ENCODE measurements around the gene RCOR2.

The RCOR2 gene

GRCh38 chr11:63920126-63920938 lies 3.4 kb upstream of the RCOR2 start:
- Histone ChIP-seq H3K4me3 (no peak overlapping the region), H3K9ac (peak overlapping the region in 7 of 11 experiments; percentile 79 to 92 (median 86); a peak in 11 of 22 replicates), H3K27ac (peak overlapping the region in 8 of 11 experiments; percentile 70 to 89 (median 86); a peak in 14 of 22 replicates), H4K20me1 (peaks cover 0 to 6% (median under 1%) of the 10 kb centered on the region in 11 experiments; a peak in 11 of 22 replicates), H3K36me3 (no peaks in the 10 kb centered on the region), H3K4me1 (peaks cover 32 to 51% (median 45%) of the 10 kb centered on the region in 10 experiments), H3K4me2 (peak overlapping the region in 9 of 11 experiments; percentile 91 to 100 (median 99); a peak in 18 of 22 replicates), H3K9me3 (replicated peaks in 1 of 11) (no peaks in the 10 kb centered on the region), H3K27me3 (no peaks in the 10 kb centered on the region)
- no peak for TF ChIP-seq Cebpa-rat (IDR thresholded peaks at IDR 0.05)

- peak overlapping the region in 9 of 11 experiments; percentile 45 to 92 (median 86); a peak in 17 of 22 replicates for H3K9ac ChIP-seq
- H3K4me1 ChIP-seq: peaks cover 41 to 60% (median 54%) of the 10 kb centered on the region in 10 experiments
- peak overlapping the region; percentile 2 to 88 (median 48); a peak in 16 of 20 replicates for H3K4me3 ChIP-seq
- H3K27me3 ChIP-seq: no peaks in the 10 kb centered on the region
- H3K4me2 ChIP-seq: peak overlapping the region; percentile 91 to 100 (median 99)
- TF ChIP-seq Cebpa-rat (IDR thresholded peaks at IDR 0.05): no peak
- peaks cover 0 to 15% (median 9%) of the 10 kb centered on the region in 11 experiments; a peak in 13 of 22 replicates for H4K20me1 ChIP-seq
- H3K36me3 ChIP-seq: peaks cover 0 to 6% (median 3%) of the 10 kb centered on the region in 11 experiments; a peak in 13 of 22 replicates
- no peaks in the 10 kb centered on the region for H3K9me3 ChIP-seq (replicated peaks in 1 of 11)
- peak overlapping the region in 9 of 11 experiments; percentile 68 to 89 (median 85); a peak in 16 of 22 replicates for H3K27ac ChIP-seq
These were observed 2.5 kb upstream of the RCOR2 start for GRCh38 chr11:63919267-63920125.

- Histone ChIP-seq H3K9me3 (replicated peaks in 1 of 11) (no peaks in the 10 kb centered on the region), H3K4me2 (peak overlapping the region; percentile 91 to 100 (median 99)), H3K4me1 (peaks cover 41 to 68% (median 59%) of the 10 kb centered on the region in 10 experiments), H3K4me3 (peak overlapping the region in 9 of 10 experiments; percentile 2 to 88 (median 48); a peak in 13 of 20 replicates), H3K27ac (peak overlapping the region in 10 of 11 experiments; percentile 68 to 89 (median 82); a peak in 19 of 22 replicates), H4K20me1 (peaks cover 0 to 23% (median 17%) of the 10 kb centered on the region in 11 experiments; a peak in 14 of 22 replicates), H3K36me3 (peaks cover 0 to 15% (median 11%) of the 10 kb centered on the region in 11 experiments; a peak in 17 of 22 replicates), H3K9ac (peak overlapping the region in 10 of 11 experiments; percentile 21 to 92 (median 85); a peak in 17 of 22 replicates), H3K27me3 (no peaks in the 10 kb centered on the region)
- no peak for TF ChIP-seq Cebpa-rat (IDR thresholded peaks at IDR 0.05)
These were observed 1.7 kb upstream of the RCOR2 start for GRCh38 chr11:63918507-63919191.

- H3K4me1 ChIP-seq: peaks cover 41 to 69% (median 59%) of the 10 kb centered on the region in 10 experiments
These were observed 935 bp upstream of the RCOR2 start for GRCh38 chr11:63917692-63918506.

GRCh38 chr11:63915961-63916836 lies 765 bp downstream of the RCOR2 start:
- Histone ChIP-seq H3K9ac (peak overlapping the region; percentile 76 to 92 (median 86)), H3K27ac (peak overlapping the region in 10 of 11 experiments; percentile 69 to 89 (median 85); a peak in 21 of 22 replicates), H4K20me1 (peaks cover 0 to 39% (median 23%) of the 10 kb centered on the region in 11 experiments; a peak in 16 of 22 replicates), H3K4me2 (peak overlapping the region; percentile 91 to 100 (median 100)), H3K36me3 (peaks cover 0 to 28% (median 22%) of the 10 kb centered on the region in 11 experiments; a peak in 20 of 22 replicates), H3K27me3 (no peaks in the 10 kb centered on the region), H3K4me1 (peaks cover 49 to 82% (median 70%) of the 10 kb centered on the region in 10 experiments), H3K9me3 (replicated peaks in 1 of 11) (no peaks in the 10 kb centered on the region), H3K4me3 (peak overlapping the region; percentile 76 to 93 (median 84))
- TF ChIP-seq Cebpa-rat (IDR thresholded peaks at IDR 0.05): no peak

More at GRCh38 chr11:63917692-63918506, 935 bp upstream of the RCOR2 start:
- H3K4me2 ChIP-seq: peak overlapping the region; percentile 91 to 100 (median 99)
- no peaks in the 10 kb centered on the region for H3K9me3 ChIP-seq (replicated peaks in 1 of 11)
- no peak for TF ChIP-seq Cebpa-rat (IDR thresholded peaks at IDR 0.05)
- no peaks in the 10 kb centered on the region for H3K27me3 ChIP-seq
- H3K4me3 ChIP-seq: peak overlapping the region; percentile 76 to 93 (median 84)
- peaks cover 0 to 18% (median 14%) of the 10 kb centered on the region in 11 experiments; a peak in 17 of 22 replicates for H3K36me3 ChIP-seq
- peak overlapping the region; percentile 51 to 89 (median 80); a peak in 20 of 22 replicates for H3K27ac ChIP-seq
- peaks cover 0 to 26% (median 17%) of the 10 kb centered on the region in 11 experiments; a peak in 14 of 22 replicates for H4K20me1 ChIP-seq
- peak overlapping the region; percentile 72 to 92 (median 84) for H3K9ac ChIP-seq

- Histone ChIP-seq H3K36me3 (peaks cover 0 to 28% (median 22%) of the 10 kb centered on the region in 11 experiments; a peak in 20 of 22 replicates), H3K27me3 (no peaks in the 10 kb centered on the region), H4K20me1 (peaks cover 6 to 50% (median 26%) of the 10 kb centered on the region in 11 experiments; a peak in 19 of 22 replicates), H3K4me1 (peaks cover 60 to 86% (median 75%) of the 10 kb centered on the region in 10 experiments), H3K4me2 (peak overlapping the region; percentile 44 to 100 (median 100)), H3K9me3 (replicated peaks in 1 of 11) (no peaks in the 10 kb centered on the region), H3K9ac (peak overlapping the region in 8 of 11 experiments; percentile 16 to 86 (median 66); a peak in 13 of 22 replicates), H3K4me3 (peak overlapping the region in 7 of 10 experiments; percentile 76 to 93 (median 88); a peak in 12 of 20 replicates), H3K27ac (peak overlapping the region in 5 of 11 experiments; percentile 4 to 48 (median 30); a peak in 5 of 22 replicates)
- no peak for TF ChIP-seq Cebpa-rat (IDR thresholded peaks at IDR 0.05)
These were observed 1.9 kb downstream of the RCOR2 start for GRCh38 chr11:63914896-63915691.

Data from BLaER1 treated with 17β-estradiol and CSF1 and Interleukin-3, amounts not matched to agents 10 nM and 100 nM (cell line).